ENCODE measurements around the gene ADPRHL1.

ADPRHL1 gene

GRCh38 chr13:113354831-113355610 is 98.3 kb downstream of the ADPRHL1 start:
- peaks cover 10% of the 10 kb centered on the region for H3K27me3 Mint-ChIP-seq
- H3K27ac Mint-ChIP-seq = no peak overlapping the region
- H3K36me3 Mint-ChIP-seq = no peaks in the 10 kb centered on the region
- no peak overlapping the region for H3K4me3 Mint-ChIP-seq
- CTCF ChIA-PET = no interaction called here
- no peaks in the 10 kb centered on the region for H3K4me1 Mint-ChIP-seq
- no peak for DNase-seq
- H3K9me3 Mint-ChIP-seq = no peaks in the 10 kb centered on the region

DNA sequence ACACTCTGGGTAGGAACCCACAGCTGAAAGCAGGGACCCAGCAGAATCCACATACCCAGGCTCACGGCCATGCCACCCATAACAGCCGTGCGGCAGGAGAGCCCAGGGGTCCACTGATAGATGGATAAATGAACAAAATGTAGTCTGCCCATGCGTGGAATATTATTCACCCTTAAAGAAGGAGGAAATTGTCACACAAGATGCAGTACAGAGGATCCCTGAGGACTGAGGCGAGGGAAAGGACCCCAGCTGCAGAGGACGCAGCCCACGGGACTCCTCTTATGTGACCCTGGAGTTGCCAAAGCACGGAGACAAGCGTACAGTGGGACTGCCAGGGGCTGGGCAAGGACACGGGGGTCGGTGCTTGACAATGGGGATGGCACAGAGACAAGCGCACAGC is 100.0 kb downstream of the ADPRHL1 start:
- peaks cover 3% of the 10 kb centered on the region for H3K9me3 Mint-ChIP-seq
- H3K27ac Mint-ChIP-seq = no peak overlapping the region
- DNase-seq = no peak
- peaks cover 4% of the 10 kb centered on the region for H3K27me3 Mint-ChIP-seq
- CTCF ChIA-PET = interaction anchor here (0.6 kb wide), 1 partner anchor 311 kb away, joined by 3 read pairs; no protein-coding TSS in a partner anchor
- no peak overlapping the region for H3K4me3 Mint-ChIP-seq
- no peaks in the 10 kb centered on the region for H3K4me1 Mint-ChIP-seq
- no peaks in the 10 kb centered on the region for H3K36me3 Mint-ChIP-seq

- Mint-ChIP-seq H3K36me3 (no peaks in the 10 kb centered on the region), H3K4me3 (no peak overlapping the region), H3K27ac (no peak overlapping the region), H3K27me3 (peaks cover 4% of the 10 kb centered on the region), H3K9me3 (peaks cover 7% of the 10 kb centered on the region), H3K4me1 (no peaks in the 10 kb centered on the region)
- no peak for DNase-seq
- CTCF ChIA-PET = no interaction called here
Measured at GRCh38 chr13:113351514-113352026, 101.7 kb downstream of the ADPRHL1 start.

DNA sequence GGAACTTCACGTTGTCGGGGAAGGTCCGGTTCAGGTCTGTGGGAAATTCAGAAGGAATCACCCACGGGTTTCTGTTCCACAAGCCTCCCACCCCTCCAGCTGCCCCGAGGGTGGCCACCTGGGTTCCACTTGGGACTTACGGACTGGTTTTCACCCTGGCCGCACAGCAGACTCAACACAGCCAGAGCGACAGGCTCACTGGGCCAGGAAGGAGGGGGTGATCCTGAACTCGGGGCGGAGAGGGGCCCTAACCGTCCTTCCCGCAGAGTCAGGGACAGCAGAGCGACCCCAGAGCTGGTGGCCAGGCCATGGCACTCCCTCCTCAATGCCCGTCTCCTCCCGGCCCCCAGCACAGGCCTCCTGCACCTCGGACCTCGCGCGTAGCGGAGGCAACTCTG is 102.4 kb downstream of the ADPRHL1 start:
- Mint-ChIP-seq H3K36me3 (no peaks in the 10 kb centered on the region), H3K4me1 (no peaks in the 10 kb centered on the region), H3K9me3 (peaks cover 7% of the 10 kb centered on the region), H3K4me3 (no peak overlapping the region), H3K27me3 (peaks cover 4% of the 10 kb centered on the region), H3K27ac (no peak overlapping the region)
- no peak for DNase-seq
- CTCF ChIA-PET = no interaction called here

DNA sequence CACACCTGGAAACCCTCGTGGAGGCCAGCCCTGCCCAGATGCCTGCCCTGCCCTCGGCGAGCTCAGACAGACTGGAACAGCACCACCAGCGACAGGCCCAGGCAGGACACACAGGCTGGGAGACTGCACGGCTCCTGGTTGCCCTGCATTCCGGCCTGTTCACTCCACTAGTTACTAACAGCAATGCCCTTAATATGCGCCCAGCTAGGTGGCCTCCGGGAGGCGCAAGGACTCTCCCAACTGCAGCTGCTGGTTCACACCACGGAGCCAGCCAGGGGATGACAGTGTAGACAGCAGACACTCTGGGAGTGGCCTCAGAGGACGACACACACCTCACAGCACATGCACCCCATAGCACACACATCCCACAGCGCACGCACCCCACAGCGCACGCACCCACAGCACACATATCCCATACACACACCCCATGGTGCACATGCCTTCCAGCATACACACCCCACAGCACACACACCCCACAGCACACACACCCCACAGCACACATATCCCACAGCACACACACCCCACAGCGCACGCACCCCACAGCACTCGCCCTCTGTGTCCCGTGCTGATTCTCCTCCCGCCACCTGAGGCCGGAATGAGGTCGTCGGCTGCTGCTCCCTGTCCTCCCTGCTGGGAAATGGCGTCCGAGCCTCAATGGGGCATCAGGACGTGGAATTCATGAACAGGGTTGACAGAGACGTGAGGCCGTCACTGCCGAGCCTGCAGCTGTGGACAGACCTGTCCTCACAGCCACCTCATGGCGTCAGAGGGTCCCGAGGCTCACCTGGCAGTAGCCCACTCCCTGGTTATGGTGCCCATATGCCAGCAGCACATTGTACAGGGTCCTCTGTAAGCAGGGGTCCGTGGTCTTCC is 103.0 kb downstream of the ADPRHL1 start:
- Mint-ChIP-seq H3K36me3 (peaks cover 3% of the 10 kb centered on the region), H3K4me1 (no peaks in the 10 kb centered on the region), H3K4me3 (no peak overlapping the region), H3K27ac (no peak overlapping the region), H3K9me3 (peaks cover 12% of the 10 kb centered on the region), H3K27me3 (peaks cover 4% of the 10 kb centered on the region)
- DNase-seq = no peak
- CTCF ChIA-PET = interaction anchor here (0.6 kb wide), 1 partner anchor 16 kb away, joined by 3 read pairs; no protein-coding TSS in a partner anchor
